Right lobe of liver (tissue), 6 donors: ENCODE measurements around the gene MFSD11. TPM values are rescaled to one million over a fixed set of nuclear protein-coding genes. Genes with fewer than 3 reads are reported as not detected.
"Not testable (repeated sequence)": the region's sequence is repeated elsewhere in the genome, so short reads cannot be mapped to it uniquely, and the experiment has no call there.

ENCODE experiments used
- ATAC-seq, 4 donors: fragments of 200-7000 bp; cut with Tn5 transposase; one replicate each; pipeline ENCODE4 v1.9.1; 2020; ENCODE audit warnings: mild to moderate bottlenecking in 4 of 4, moderate library complexity in 4 of 4
- DNase-seq, 3 donors: peaks; one replicate each; pipeline ENCODE4 v3.0.0-alpha.2; 2020
- H3K27ac ChIP-seq, 3 donors: fragments of 200-600 bp; one replicate each; pipeline ENCODE4 v1.8.0; 2022
- H3K27me3 ChIP-seq, 2 donors: fragments of 200-600 bp; one replicate each; pipeline ENCODE4 v1.8.0; 2022
- H3K36me3 ChIP-seq, 4 donors: fragments of 200-600 bp; sonication (generic) in 1 of 4; one replicate each; pipeline versions ENCODE4 v1.5.1 to v1.8.0; 2017 to 2022; ENCODE audit warnings: control low read depth in 1 of 4
- H3K4me1 ChIP-seq, 4 donors: fragments of 200-600 bp; sonication (generic) in 1 of 4; one replicate each; pipeline versions ENCODE4 v1.5.1 to v1.8.0; 2017 to 2022; ENCODE audit warnings: control low read depth in 1 of 4
- H3K4me3 ChIP-seq, 3 donors: fragments of 200-600 bp; one replicate each; pipeline ENCODE4 v1.8.0; 2022
- H3K9me3 ChIP-seq, 4 donors: fragments of 200-600 bp; sonication (generic) in 1 of 4; one replicate each; pipeline versions ENCODE4 v1.5.1 to v1.8.0; 2017 to 2022; ENCODE audit warnings: control low read depth in 1 of 4
- CTCF ChIP-seq, 4 donors: fragments of 200-600 bp in 3 of 4; fragments of 450-650 bp in 1 of 4; IDR thresholded peaks; one replicate each; pipeline versions ENCODE4 v1.5.1 to v1.8.0; 2016 to 2022; ENCODE audit warnings: antibody characterized with exemption in 4 of 4, mild to moderate bottlenecking in 2 of 4
- POLR2A ChIP-seq: fragments of 450-650 bp; IDR thresholded peaks from one replicate; pipeline ENCODE4 v1.6.1; 2017; ENCODE audit warnings: antibody characterized with exemption, mild to moderate bottlenecking
- WGBS: methylation state at CpG from one replicate; pipeline ENCODE4 v1.1.6; 2018; ENCODE audit warnings: low coverage, low lambda C conversion rate; ENCODE audit not compliant: insufficient coverage; ENCODE audit errors: missing lambda C conversion rate; 5-methylcytosine and 5-hydroxymethylcytosine counted together
- intact Hi-C, 2 donors: fragments of 100-400 bp; cut with DNase I; formaldehyde crosslinking; loops; one replicate each; pipeline versions ENCODE4 v1.11.2 to v1.14.1; 2022
- total RNA-seq, 6 experiments: library from RNA; depleted of rRNA in 2 of 6; stranded (reverse); fragments of >200 nt in 2 of 6; fragmentation: NEBNext Ultra II Directional in 3 of 6; extraction: Animal tissue kit (Norgen Biotek cat#: 25700) in 3 of 6; gene quantifications; one replicate each; pipeline versions ENCODE4 v1.1.0 to v1.2.4, GENCODE V29; 2016 to 2023
- donor health status: DM: no; HTN: yes; CAD: no.
- donor health status: DM: no; HTN: no; CAD: no.
- donor health status: DM: no; HTN: no; CAD: no.
- donor health status: DM: no; HTN: yes; CAD: no.
- donor health status: DM: no; HTN: yes; CAD: no.

The MFSD11 gene
- total RNA-seq, 6 experiments from 2014 or later = 8.5 to 16.3 (median 15.3) TPM

DNA sequence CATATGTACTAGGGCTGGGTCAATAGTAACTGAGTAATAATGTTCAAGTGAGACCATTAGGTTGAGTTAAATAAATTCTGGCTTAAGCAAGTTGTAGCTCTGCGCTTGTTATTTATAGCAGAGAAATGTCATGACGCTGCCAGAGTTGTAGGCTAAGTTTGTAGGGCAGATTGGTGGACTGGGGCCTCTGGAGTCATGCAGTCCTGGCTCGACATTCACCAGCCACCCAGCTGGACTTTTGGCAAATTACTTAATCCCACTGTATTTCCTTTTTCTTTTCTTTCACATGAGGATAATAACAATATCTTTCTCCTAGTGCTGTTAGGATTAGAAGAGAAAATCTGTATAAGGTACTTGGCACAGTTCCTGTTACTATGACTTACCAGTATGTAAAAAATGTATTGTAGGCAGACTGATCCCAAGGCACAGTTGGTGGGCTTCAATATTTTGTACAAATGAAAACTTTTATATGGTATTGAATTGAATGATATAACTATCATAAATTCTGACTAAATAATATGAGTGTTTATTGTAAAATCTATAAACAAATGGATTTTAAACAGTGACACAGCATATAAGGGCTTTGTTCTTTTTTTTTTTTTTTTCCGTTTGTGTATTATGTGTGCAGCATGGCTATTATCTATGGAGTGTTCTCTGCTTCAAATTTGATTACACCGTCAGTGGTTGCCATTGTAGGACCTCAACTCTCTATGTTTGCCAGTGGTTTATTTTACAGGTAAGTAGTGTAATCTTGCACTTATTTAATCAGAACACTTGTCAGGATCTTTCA, 2.6 kb downstream of the MFSD11 start:
- TF ChIP-seq POLR2A (no peak), CTCF (IDR thresholded peaks at IDR 0.05) (no peak)
- Histone ChIP-seq H3K4me1 (peaks cover 0 to 12% (median 3%) of the 10 kb centered on the region in 4 donors), H3K27ac (no peak overlapping the region), H3K4me3 (no peak overlapping the region), H3K27me3 (no peaks in the 10 kb centered on the region), H3K36me3 (peaks cover 0 to 37% (median 4%) of the 10 kb centered on the region in 4 donors), H3K9me3 (no peaks in the 10 kb centered on the region)
- 86% methylated on average over 5 of the region's 5 CpGs for WGBS
- no peak for DNase-seq
- ATAC-seq = no peak
- intact Hi-C loops = no loop called here

- ATAC-seq (no peak), DNase-seq (no peak)
- H3K27ac ChIP-seq = no peak overlapping the region
- intact Hi-C loops = no loop called here
- peaks cover 0 to 48% (median 4%) of the 10 kb centered on the region in 4 donors for H3K36me3 ChIP-seq
- no peaks in the 10 kb centered on the region for H3K9me3 ChIP-seq
- no peaks in the 10 kb centered on the region for H3K27me3 ChIP-seq
- TF ChIP-seq CTCF (IDR thresholded peaks at IDR 0.05) (no peak), POLR2A (no peak)
- no peak overlapping the region for H3K4me3 ChIP-seq
- H3K4me1 ChIP-seq = peaks cover 0 to 8% (median 3%) of the 10 kb centered on the region in 4 donors
These were observed 5.0 kb downstream of the MFSD11 start for GRCh38 chr17:76742958-76743357.

- DNase-seq (no peak), ATAC-seq (no peak)
- intact Hi-C loops = no loop called here
- Histone ChIP-seq H3K4me1 (no peaks in the 10 kb centered on the region), H3K9me3 (no peaks in the 10 kb centered on the region), H3K27ac (no peak overlapping the region), H3K4me3 (no peak overlapping the region), H3K36me3 (peaks cover 0 to 48% (median 4%) of the 10 kb centered on the region in 4 donors), H3K27me3 (no peaks in the 10 kb centered on the region)
- TF ChIP-seq CTCF (IDR thresholded peaks at IDR 0.05) = no peak
- no peak for TF ChIP-seq POLR2A
- 96% methylated on average over 2 of the region's 2 CpGs for WGBS
These were observed 6.8 kb downstream of the MFSD11 start for GRCh38 chr17:76744747-76745146.

DNA sequence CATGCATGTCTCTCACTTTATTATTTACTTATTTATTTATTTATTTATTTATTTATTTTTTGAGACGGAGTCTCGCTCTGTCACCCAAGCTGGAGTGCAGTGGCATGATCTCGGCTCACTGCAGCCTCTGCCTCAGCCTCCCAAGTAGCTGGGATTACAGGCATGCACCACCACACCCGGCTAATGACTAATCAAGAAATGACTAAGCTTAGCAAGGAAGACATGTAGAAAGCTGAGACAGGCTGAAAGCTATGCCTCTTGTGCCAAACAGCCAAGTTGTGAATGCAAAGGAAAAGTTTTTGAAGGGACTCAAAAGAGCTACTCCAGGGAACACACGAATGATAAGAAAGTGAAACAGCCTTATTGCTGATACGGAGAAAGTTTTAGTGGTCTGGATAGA, 7.9 kb downstream of the MFSD11 start:
- H3K4me3 ChIP-seq, H3K27me3 ChIP-seq, H3K4me1 ChIP-seq, H3K27ac ChIP-seq, ATAC-seq, intact Hi-C loops, DNase-seq, H3K9me3 ChIP-seq: not testable (repeated sequence)
- H3K36me3 ChIP-seq = peaks cover 0 to 48% (median 4%) of the 10 kb centered on the region in 4 donors
- 94% methylated on average over 6 of the region's 6 CpGs for WGBS

DNA sequence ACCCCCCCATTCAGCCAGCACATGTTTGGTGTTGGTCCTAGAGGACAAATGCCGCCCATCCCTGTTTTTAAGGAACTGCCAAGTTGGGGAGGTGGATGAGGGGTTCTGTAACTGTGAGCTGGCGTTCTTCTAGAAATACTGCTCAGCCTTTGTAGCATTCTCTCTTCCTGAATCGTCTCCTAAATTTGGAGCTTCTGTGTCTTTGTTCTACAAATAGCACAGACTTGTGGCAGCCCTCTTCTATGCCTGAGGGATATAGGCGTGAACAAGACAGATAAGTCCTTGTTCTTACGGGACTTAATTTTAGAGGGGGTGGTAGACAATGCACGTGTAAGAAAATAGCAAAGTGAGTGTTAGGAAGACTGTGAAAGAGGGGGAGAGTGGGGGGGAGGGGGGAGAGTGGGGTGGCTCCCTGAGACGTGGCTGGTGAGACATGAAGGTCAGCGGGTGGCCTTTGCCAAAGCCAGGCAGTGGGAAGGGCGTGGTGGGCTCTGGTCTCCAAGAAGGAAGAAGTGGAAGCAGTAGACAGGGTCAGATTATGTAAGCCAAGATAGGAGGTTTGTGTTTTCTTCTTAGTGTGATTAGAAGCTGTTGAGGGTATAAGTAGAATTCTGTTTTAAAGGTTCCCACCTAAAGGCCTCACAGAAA, 9.9 kb downstream of the MFSD11 start:
- Histone ChIP-seq H3K4me3 (no peak overlapping the region), H3K36me3 (peaks cover 0 to 35% (median 4%) of the 10 kb centered on the region in 4 donors), H3K9me3 (no peaks in the 10 kb centered on the region), H3K27ac (no peak overlapping the region), H3K27me3 (no peaks in the 10 kb centered on the region), H3K4me1 (no peaks in the 10 kb centered on the region)
- no peak for TF ChIP-seq POLR2A
- no peak for TF ChIP-seq CTCF (IDR thresholded peaks at IDR 0.05)
- DNase-seq = no peak
- 75% methylated on average over 9 of the region's 9 CpGs for WGBS
- ATAC-seq = peak in 1 of 4 donors; percentile 24
- intact Hi-C loops = no loop called here
